ENCODE measurements around the gene PRDM2. TPM values are rescaled to one million over a fixed set of nuclear protein-coding genes. Genes with fewer than 3 reads are reported as not detected.

The PRDM2 gene
- total and polyA plus RNA-seq, 8 donors: 9.3 to 26.4 (median 15.1) TPM

DNA sequence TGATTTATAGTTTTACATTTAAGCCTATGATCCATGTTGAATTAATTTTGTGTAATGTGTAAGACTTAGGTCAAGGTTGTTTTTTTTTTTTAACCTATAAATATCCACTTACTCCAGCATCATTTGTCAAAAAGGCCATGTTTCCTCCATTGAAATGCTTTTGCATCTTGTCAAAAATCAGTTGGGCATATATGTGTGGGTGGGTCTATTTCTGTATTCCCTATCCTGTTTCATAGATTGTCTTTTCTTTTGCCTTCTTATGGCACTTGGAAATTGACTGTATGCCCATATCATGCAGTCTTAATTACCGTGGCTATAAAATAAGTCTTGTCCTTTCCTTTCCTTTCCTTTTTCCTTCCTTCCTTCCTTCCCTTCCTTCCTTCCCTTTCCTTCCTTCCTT lies 138.2 kb downstream of the PRDM2 start:
- FAIRE-seq: no peak
- no peaks in the 10 kb centered on the region for H3K36me3 ChIP-seq
- 94 to 98% methylated on average over 1 of the region's 1 CpG for WGBS, 2 donors
- intact Hi-C loops (cut with DNase I): no loop called here
- H3K4me3 ChIP-seq: no peak overlapping the region
- no peak for ATAC-seq
- no peak for DNase-seq
- no peaks in the 10 kb centered on the region for H3K27me3 ChIP-seq
- H3K9me3 ChIP-seq: no peaks in the 10 kb centered on the region
- TF ChIP-seq, protein P1, sequence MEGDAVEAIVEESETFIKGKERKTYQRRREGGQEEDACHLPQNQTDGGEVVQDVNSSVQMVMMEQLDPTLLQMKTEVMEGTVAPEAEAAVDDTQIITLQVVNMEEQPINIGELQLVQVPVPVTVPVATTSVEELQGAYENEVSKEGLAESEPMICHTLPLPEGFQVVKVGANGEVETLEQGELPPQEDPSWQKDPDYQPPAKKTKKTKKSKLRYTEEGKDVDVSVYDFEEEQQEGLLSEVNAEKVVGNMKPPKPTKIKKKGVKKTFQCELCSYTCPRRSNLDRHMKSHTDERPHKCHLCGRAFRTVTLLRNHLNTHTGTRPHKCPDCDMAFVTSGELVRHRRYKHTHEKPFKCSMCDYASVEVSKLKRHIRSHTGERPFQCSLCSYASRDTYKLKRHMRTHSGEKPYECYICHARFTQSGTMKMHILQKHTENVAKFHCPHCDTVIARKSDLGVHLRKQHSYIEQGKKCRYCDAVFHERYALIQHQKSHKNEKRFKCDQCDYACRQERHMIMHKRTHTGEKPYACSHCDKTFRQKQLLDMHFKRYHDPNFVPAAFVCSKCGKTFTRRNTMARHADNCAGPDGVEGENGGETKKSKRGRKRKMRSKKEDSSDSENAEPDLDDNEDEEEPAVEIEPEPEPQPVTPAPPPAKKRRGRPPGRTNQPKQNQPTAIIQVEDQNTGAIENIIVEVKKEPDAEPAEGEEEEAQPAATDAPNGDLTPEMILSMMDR (IDR thresholded peaks at IDR 0.05): no peak
- H3K4me1 ChIP-seq: no peaks in the 10 kb centered on the region
- no peak overlapping the region for H3K27ac ChIP-seq

DNA sequence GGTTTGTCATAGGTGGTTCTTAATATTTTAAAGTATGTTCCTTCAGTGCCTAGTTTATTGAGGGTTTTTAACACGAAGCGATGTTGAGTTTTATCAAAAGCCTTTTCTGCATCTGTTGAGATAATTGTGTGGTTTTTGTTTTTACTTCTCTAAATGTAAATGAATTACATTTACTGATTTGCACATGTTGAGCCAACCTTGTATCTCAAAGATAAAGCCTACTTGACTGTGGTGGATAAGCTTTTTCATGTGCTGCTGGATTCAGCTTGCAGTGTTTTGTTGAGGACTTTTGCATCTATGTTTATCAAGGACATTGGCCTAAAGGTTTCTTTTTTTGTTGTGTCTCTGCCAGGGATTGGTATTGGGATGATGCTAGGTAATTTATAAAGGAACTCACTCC lies 142.5 kb downstream of the PRDM2 start:
- no peak for ATAC-seq

DNA sequence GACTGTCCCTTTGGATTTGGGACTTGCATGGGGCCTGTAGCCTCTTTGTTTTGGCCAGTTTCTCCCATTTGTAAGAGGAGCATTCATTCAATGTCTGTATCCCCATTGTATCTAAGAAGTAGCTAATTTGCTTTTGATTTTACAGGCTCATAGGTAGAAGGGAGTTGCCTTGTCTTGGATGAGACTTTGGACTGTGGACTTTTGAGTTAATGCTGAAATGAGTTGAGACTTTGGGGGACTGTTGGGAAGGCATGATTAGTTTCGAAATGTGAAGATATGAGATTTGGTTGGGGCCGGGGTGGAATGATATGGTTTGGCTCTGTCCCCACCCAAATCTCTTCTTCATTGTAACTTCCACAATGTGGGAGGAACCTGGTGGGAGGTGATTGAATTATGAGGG lies 151.7 kb downstream of the PRDM2 start:
- Histone ChIP-seq H3K4me1 (no peaks in the 10 kb centered on the region), H3K36me3 (no peaks in the 10 kb centered on the region), H3K27ac (no peak overlapping the region), H3K9me3 (no peaks in the 10 kb centered on the region), H3K4me3 (no peak overlapping the region), H3K27me3 (peaks cover 0 to 2% (median 0%) of the 10 kb centered on the region in 4 donors)
- WGBS, 2 donors: 73 to 93% methylated on average over 2 of the region's 2 CpGs
- intact Hi-C loops (cut with DNase I): no loop called here
- DNase-seq: no peak
- TF ChIP-seq, protein P1 (IDR thresholded peaks at IDR 0.05): no peak
- ATAC-seq: no peak
- no peak for FAIRE-seq

More for the DNA sequence above, 142.5 kb downstream of the PRDM2 start:
- H3K36me3 ChIP-seq: no peaks in the 10 kb centered on the region
- no peak overlapping the region for H3K4me3 ChIP-seq
- H3K27ac ChIP-seq: no peak overlapping the region
- peaks cover 0 to 7% (median 0%) of the 10 kb centered on the region in 4 donors for H3K27me3 ChIP-seq
- H3K9me3 ChIP-seq: no peaks in the 10 kb centered on the region
- WGBS, 2 donors: 84 to 92% methylated on average over 2 of the region's 2 CpGs
- intact Hi-C loops (cut with DNase I): no loop called here
- TF ChIP-seq, protein P1 (IDR thresholded peaks at IDR 0.05): no peak
- FAIRE-seq (no peak), DNase-seq (no peak)
- no peaks in the 10 kb centered on the region for H3K4me1 ChIP-seq

DNA sequence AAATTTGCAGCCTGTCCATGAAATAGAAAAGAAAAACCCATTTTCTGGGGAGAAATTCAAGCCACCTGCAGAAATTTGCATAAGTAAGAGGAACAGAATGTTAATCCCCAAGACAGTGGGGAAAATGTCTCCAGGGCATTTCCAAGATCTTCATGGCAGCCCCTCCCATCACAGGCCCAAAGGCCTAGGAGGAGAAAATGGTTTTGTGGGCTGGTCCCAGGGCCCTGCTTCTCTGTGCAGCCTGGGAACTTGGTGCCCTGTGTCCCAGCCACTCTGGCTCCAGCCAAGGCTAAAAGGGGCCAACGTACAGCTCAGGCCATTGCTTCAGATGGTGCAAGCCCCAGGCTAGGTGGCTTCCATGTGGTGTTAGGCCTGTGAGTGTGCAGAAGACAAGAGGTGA lies 155.6 kb downstream of the PRDM2 start:
- Histone ChIP-seq H3K9me3 (no peaks in the 10 kb centered on the region), H3K27ac (no peak overlapping the region), H3K4me3 (no peak overlapping the region), H3K27me3 (no peaks in the 10 kb centered on the region), H3K36me3 (no peaks in the 10 kb centered on the region), H3K4me1 (no peaks in the 10 kb centered on the region)
- WGBS, 2 donors: 82 to 84% methylated on average over 1 of the region's 1 CpG
- intact Hi-C loops (cut with DNase I): no loop called here
- DNase-seq (no peak), FAIRE-seq (no peak), ATAC-seq (no peak)
- TF ChIP-seq, protein P1 (IDR thresholded peaks at IDR 0.05): no peak

DNA sequence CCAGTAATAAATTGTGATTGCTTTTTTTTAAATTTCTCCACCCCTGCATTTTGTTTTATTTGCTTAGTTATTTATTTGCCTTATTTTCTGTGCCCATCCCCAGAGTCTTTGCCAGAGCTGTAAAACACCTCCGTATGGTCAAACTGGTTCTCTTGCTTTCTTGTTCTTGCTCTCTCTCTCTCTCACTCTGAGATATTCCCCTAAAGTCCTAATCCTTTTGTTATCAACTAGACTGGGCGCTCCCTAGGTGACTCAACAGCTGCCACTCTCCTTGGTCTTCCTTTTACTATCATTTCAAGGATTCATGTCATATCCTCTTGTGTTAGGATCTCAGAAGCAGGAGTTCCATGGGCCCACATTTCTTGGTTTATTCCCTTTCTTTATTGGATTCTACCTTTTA lies 160.0 kb downstream of the PRDM2 start:
- no peak overlapping the region for H3K4me3 ChIP-seq
- DNase-seq (no peak), FAIRE-seq (no peak), ATAC-seq (no peak)
- 44 to 56% methylated on average over 2 of the region's 2 CpGs for WGBS, 2 donors
- H3K9me3 ChIP-seq: no peaks in the 10 kb centered on the region
- intact Hi-C loops (cut with DNase I): no loop called here
- no peaks in the 10 kb centered on the region for H3K4me1 ChIP-seq
- no peaks in the 10 kb centered on the region for H3K36me3 ChIP-seq
- no peaks in the 10 kb centered on the region for H3K27me3 ChIP-seq
- TF ChIP-seq, protein P1 (IDR thresholded peaks at IDR 0.05): no peak
- H3K27ac ChIP-seq: no peak overlapping the region
